Endothelial cell of umbilical vein (primary cell): Measurements from ENCODE around the gene CCDC197.

Source experiments
- CTCF ChIP-seq, 2 donors: IDR thresholded peaks; 1 replicate in 1 of 2; 2 replicates in 1 of 2; pipeline ENCODE4 v1.5.1; 2011; ENCODE audit warnings: low read length in 2 of 2, mild to moderate bottlenecking in 2 of 2, moderate library complexity in 2 of 2, control low read depth in 1 of 2, inconsistent platforms in 1 of 2, low read depth in 1 of 2; ENCODE audit not compliant: insufficient read depth in 1 of 2; ENCODE audit errors: extremely low read depth in 1 of 2
- MYC ChIP-seq: IDR thresholded peaks from one replicate; pipeline ENCODE4 v1.6.1; 2011; ENCODE audit warnings: mild to moderate bottlenecking, low read depth, low read length
- POLR2A ChIP-seq: IDR thresholded peaks from 2 replicates; pipeline ENCODE4 v1.6.1; 2012; ENCODE audit warnings: low read depth, mild to moderate bottlenecking, control low read depth, low read length

GRCh38 chr14:93982230-93983007 is 14.7 kb upstream of the CCDC197 start:
- TF ChIP-seq CTCF (IDR thresholded peaks at IDR 0.05; ENCODE audit: extremely low read depth in 1 of 2, insufficient read depth in 1 of 2, low read depth in 1 of 2, low read length in 2 of 2) (no peak), POLR2A (no peak), MYC (no peak)
